HepG2 (cell line): Measurements from ENCODE around the gene ZNF217. TPM values are rescaled to one million over a fixed set of nuclear protein-coding genes. Genes with fewer than 3 reads are reported as not detected.

Experiments used
- ATAC-seq: fragments of 200-7000 bp; cut with Tn5 transposase; 3 replicates; pipeline ENCODE4 v1.9.1; 2020; ENCODE audit warnings: mild to moderate bottlenecking, moderate library complexity
- BruUV-seq: library from RNA; stranded (reverse); fragments of 400-500 nt; replicated peaks from 2 replicates; lab custom pipeline; 2021; lab: Mats Ljungman, UMichigan
- CTCF ChIA-PET: fragments of 300-600 bp; formaldehyde crosslinking; extraction: SDS; loops from one replicate; lab custom pipeline; 2021; ENCODE audit warnings: low total read pairs, inconsistent platforms, low intra/inter-chr PET ratio; lab: Yijun Ruan, JAX
- POLR2A ChIA-PET: fragments of 350-600 bp; sonication (Branson Sonifier 250); formaldehyde crosslinking; loops from one replicate; lab custom pipeline; 2020; ENCODE audit warnings: antibody characterized with exemption, inconsistent platforms; lab: Yijun Ruan, JAX
- DNase-seq: peaks from one replicate; pipeline ENCODE4 v3.0.0-alpha.2; 2015; ENCODE audit warnings: low spot score
- FAIRE-seq: peaks from 3 replicates; lab custom pipeline; 2011; peaks lifted over from hg19 to GRCh38; lab: Jason Lieb, UNC
- H2AFZ ChIP-seq: one replicate; pipeline ENCODE4 v1.6.1; 2011; ENCODE audit warnings: low read length, inconsistent platforms
- H3K27ac ChIP-seq: fragments of 300-600 bp; 3 replicates; pipeline ENCODE4 v1.8.0; 2011; ENCODE audit warnings: mixed run types, mild to moderate bottlenecking, mixed read lengths, low read length, inconsistent platforms; ENCODE audit not compliant: insufficient read depth; ENCODE audit errors: extremely low read length
- H3K27me3 ChIP-seq, 2 experiments: fragments of 200-600 bp in 1 of 2; 2 replicates in 1 of 2; 3 replicates in 1 of 2; pipeline versions ENCODE4 v1.6.0 to v1.8.0; 2011; ENCODE audit warnings: low read length in 2 of 2, mild to moderate bottlenecking in 2 of 2, moderate library complexity in 2 of 2, inconsistent platforms in 1 of 2; ENCODE audit not compliant: insufficient read depth in 2 of 2, control insufficient read depth in 1 of 2
- H3K36me3 ChIP-seq, 2 experiments: fragments of 200-600 bp in 1 of 2; replicated peaks in 1 of 2; 2 replicates in 1 of 2; 3 replicates in 1 of 2; pipeline versions ENCODE4 v1.5.1 to v1.8.0; 2011; ENCODE audit warnings: low read length in 2 of 2, inconsistent platforms in 1 of 2; ENCODE audit not compliant: insufficient read depth in 2 of 2, control insufficient read depth in 1 of 2
- H3K4me1 ChIP-seq: 2 replicates; pipeline ENCODE4 v1.5.1; 2012; ENCODE audit warnings: low read length, inconsistent platforms; ENCODE audit not compliant: insufficient read depth
- H3K4me2 ChIP-seq: 2 replicates; pipeline ENCODE4 v1.6.0; 2011; ENCODE audit warnings: low read depth, low read length, inconsistent platforms
- H3K4me3 ChIP-seq, 3 experiments: fragments of 200-600 bp in 1 of 3; sonication (generic), shearing (Covaris generic) in 1 of 3; replicated peaks in 1 of 3; 2 replicates each; pipeline ENCODE4 v1.5.1; 2011 to 2016; ENCODE audit warnings: low read length in 3 of 3, inconsistent platforms in 2 of 3, low read depth in 2 of 3, mild to moderate bottlenecking in 2 of 3, control low read depth in 1 of 3, mixed read lengths in 1 of 3; ENCODE audit not compliant: insufficient read depth in 1 of 3
- H3K79me2 ChIP-seq: one replicate; pipeline ENCODE4 v1.6.1; 2011; ENCODE audit warnings: low read length, inconsistent platforms; ENCODE audit not compliant: insufficient read depth
- H3K9ac ChIP-seq: 2 replicates; pipeline ENCODE4 v1.6.0; 2011; ENCODE audit warnings: mild to moderate bottlenecking, low read depth, low read length, inconsistent platforms; ENCODE audit not compliant: insufficient read depth
- H3K9me3 ChIP-seq: 2 replicates; pipeline ENCODE4 v1.5.1; 2012; ENCODE audit warnings: mild to moderate bottlenecking, low read length
- H4K20me1 ChIP-seq: 2 replicates; pipeline ENCODE4 v1.6.0; 2011; ENCODE audit warnings: inconsistent platforms, mild to moderate bottlenecking, low read length, moderate library complexity; ENCODE audit not compliant: insufficient read depth
- CSRNP1 ChIP-seq: sonication (generic); formaldehyde crosslinking; IDR thresholded peaks from 2 replicates; pipeline ENCODE4 v1.8.1; 2023; ENCODE audit warnings: mild to moderate bottlenecking, missing genetic modification reagents
- ELF4 ChIP-seq: sonication (generic); formaldehyde crosslinking; IDR thresholded peaks from 2 replicates; pipeline ENCODE4 v1.5.0; 2020; ENCODE audit warnings: missing genetic modification reagents, mild to moderate bottlenecking, moderate library complexity, borderline replicate concordance
- GPN1 ChIP-seq: sonication (generic); formaldehyde crosslinking; IDR thresholded peaks from 2 replicates; pipeline ENCODE4 v1.5.1; 2020; ENCODE audit warnings: missing genetic modification reagents, borderline replicate concordance
- HOMEZ ChIP-seq: IDR thresholded peaks from 2 replicates; pipeline ENCODE4 v1.6.1; 2016; ENCODE audit warnings: low read depth
- ISL2 ChIP-seq: sonication (generic); formaldehyde crosslinking; IDR thresholded peaks from 2 replicates; pipeline ENCODE4 v1.5.0; 2020; ENCODE audit warnings: missing genetic modification reagents
- MAFK ChIP-seq, 2 experiments: IDR thresholded peaks in 1 of 2; conservative IDR thresholded peaks in 1 of 2; 2 replicates each; pipeline ENCODE4 v1.6.1; 2011; ENCODE audit warnings: improper control_type of control experiment in 2 of 2, low read length in 2 of 2
- MTF1 ChIP-seq: sonication (generic); formaldehyde crosslinking; IDR thresholded peaks from 2 replicates; pipeline ENCODE4 v1.5.0; 2020; ENCODE audit warnings: missing genetic modification reagents
- NRL ChIP-seq: sonication (generic); formaldehyde crosslinking; IDR thresholded peaks from 2 replicates; pipeline ENCODE4 v1.5.0; 2020; ENCODE audit warnings: missing genetic modification reagents, mild to moderate bottlenecking, moderate library complexity, borderline replicate concordance
- PAX8 ChIP-seq: sonication (generic); formaldehyde crosslinking; IDR thresholded peaks from 2 replicates; pipeline ENCODE4 v1.8.0; 2022; ENCODE audit warnings: mild to moderate bottlenecking, missing genetic modification reagents, borderline replicate concordance
- ZBTB38 ChIP-seq: sonication (generic); formaldehyde crosslinking; IDR thresholded peaks from 2 replicates; pipeline ENCODE4 v1.5.1; 2020; ENCODE audit warnings: mild to moderate bottlenecking, missing genetic modification reagents
- ZNF18 ChIP-seq: sonication (generic); formaldehyde crosslinking; IDR thresholded peaks from 2 replicates; pipeline ENCODE4 v1.8.0; 2022; ENCODE audit warnings: mild to moderate bottlenecking, missing genetic modification reagents; ENCODE audit not compliant: insufficient replicate concordance
- ZNF224 ChIP-seq: sonication (generic); formaldehyde crosslinking; IDR thresholded peaks from 2 replicates; pipeline ENCODE4 v1.5.0; 2020; ENCODE audit warnings: mild to moderate bottlenecking, missing genetic modification reagents
- ZNF331 ChIP-seq: sonication (generic); formaldehyde crosslinking; IDR thresholded peaks from 2 replicates; pipeline ENCODE4 v1.4.0; 2020; ENCODE audit warnings: missing genetic modification reagents
- ZNF343 ChIP-seq: sonication (generic); formaldehyde crosslinking; IDR thresholded peaks from 2 replicates; pipeline ENCODE4 v1.4.0; 2020; ENCODE audit warnings: mild to moderate bottlenecking, missing genetic modification reagents
- ZNF839 ChIP-seq: sonication (generic); formaldehyde crosslinking; IDR thresholded peaks from 2 replicates; pipeline ENCODE4 v1.4.0; 2020; ENCODE audit warnings: missing genetic modification reagents, mild to moderate bottlenecking, borderline replicate concordance
- WGBS: methylation state at CpG from one replicate; pipeline ENCODE4 v1.1.6; 2017; ENCODE audit warnings: low lambda C conversion rate; 5-methylcytosine and 5-hydroxymethylcytosine counted together
- in situ Hi-C: cut with HindIII; loops from 2 replicates; pipeline ENCODE4 v1.10.0; 2017; ENCODE audit warnings: low pct_unique_long_range_greater_than_20kb; ENCODE audit not compliant: extremely low pct_ligation_motif_present
- intact Hi-C: fragments of 100-400 bp; cut with micrococcal nuclease; formaldehyde crosslinking; loops from one replicate; pipeline ENCODE4 v1.10.0; 2022; ENCODE audit not compliant: unreplicated experiment
- polyA plus RNA-seq, 8 experiments: library from polyadenylated mRNA; depleted of rRNA in 3 of 8; stranded (reverse) in 7 of 8; unstranded in 1 of 8; fragments of >200 nt; fragmentation: Illumina TruSeq in 4 of 8; extraction: Trizol in 4 of 8; gene quantifications; 2 replicates each; pipeline versions ENCODE4 v1.2.1 to v1.2.3, GENCODE V29; 2011 to 2016; ENCODE audit warnings: low read depth in 4 of 8, missing spikeins in 1 of 8, mixed read lengths in 1 of 8; ENCODE audit not compliant: insufficient read depth in 1 of 8
- total RNA-seq, 5 experiments: library from RNA; depleted of rRNA; stranded (reverse); fragments of >200 nt; fragmentation: Illumina TruSeq; extraction: Trizol; gene quantifications; 2 replicates each; pipeline ENCODE4 v1.2.3, GENCODE V29; 2016; ENCODE audit warnings: low read depth in 1 of 5

ZNF217 gene
- total and polyA plus RNA-seq, 2 of the 13 experiments (the other 11 are each of a cell fraction or from before 2014, with no cell fraction given): 22.3 to 29.8 TPM

GRCh38 chr20:53534037-53534436, 59.6 kb downstream of the ZNF217 start:
- ChIA-PET POLR2A (no interaction called here), CTCF (no interaction called here)
- no peak overlapping the region for H3K4me3 ChIP-seq
- H3K4me2 ChIP-seq: no peak overlapping the region
- no peak for DNase-seq
- no peaks in the 10 kb centered on the region for H3K79me2 ChIP-seq
- H3K9me3 ChIP-seq: no peaks in the 10 kb centered on the region
- no peaks in the 10 kb centered on the region for H3K4me1 ChIP-seq
- intact Hi-C loops (no loop called here), in situ Hi-C loops (loop anchor here (25.0 kb wide), 2 partner anchors 322 to 797 kb away; no protein-coding TSS in a partner anchor)
- peaks cover 0 to 2% of the 10 kb centered on the region in 2 experiments; a peak in 1 of 5 replicates for H3K27me3 ChIP-seq
- no peak for ATAC-seq
- WGBS: 28% methylated on average over 7 of the region's 7 CpGs
- TF ChIP-seq ZNF343: no peak
- no peak for TF ChIP-seq PAX8 (CRISPR knock-in tag)
- TF ChIP-seq ISL2 (CRISPR knock-in tag): no peak
- TF ChIP-seq GPN1 (CRISPR knock-in tag): no peak
- no peak for TF ChIP-seq ZBTB38
- peak; percentile 93 for TF ChIP-seq ZNF331 (CRISPR knock-in tag)
- no peak for TF ChIP-seq NRL (CRISPR knock-in tag)
- no peaks in the 10 kb centered on the region for H4K20me1 ChIP-seq
- no peak for FAIRE-seq
- no peaks in the 10 kb centered on the region for H3K36me3 ChIP-seq
- H2AFZ ChIP-seq: no peak overlapping the region
- no TSS peak for BruUV-seq
- no peak overlapping the region for H3K27ac ChIP-seq
- no peak overlapping the region for H3K9ac ChIP-seq

GRCh38 chr20:53533500-53533899, 60.1 kb downstream of the ZNF217 start:
- CTCF ChIA-PET: no interaction called here
- in situ Hi-C loops: loop anchor here (25.0 kb wide), 2 partner anchors 321 to 796 kb away; no protein-coding TSS in a partner anchor

More at GRCh38 chr20:53533500-53533899, 60.1 kb downstream of the ZNF217 start:
- ATAC-seq (no peak), FAIRE-seq (no peak), DNase-seq (no peak)
- Histone ChIP-seq H2AFZ (no peak overlapping the region), H3K4me2 (no peak overlapping the region), H3K4me3 (no peak overlapping the region), H3K27ac (no peak overlapping the region), H4K20me1 (no peaks in the 10 kb centered on the region), H3K4me1 (no peaks in the 10 kb centered on the region), H3K36me3 (no peaks in the 10 kb centered on the region), H3K9ac (no peak overlapping the region), H3K9me3 (no peaks in the 10 kb centered on the region), H3K27me3 (peaks cover 0 to 2% of the 10 kb centered on the region in 2 experiments; a peak in 1 of 5 replicates), H3K79me2 (no peaks in the 10 kb centered on the region)
- POLR2A ChIA-PET: no interaction called here
- TF ChIP-seq ELF4 (CRISPR knock-in tag): no peak
- no peak for TF ChIP-seq ZNF224 (CRISPR knock-in tag)
- TF ChIP-seq CSRNP1: no peak
- peak in 1 of 2 experiments; percentile 15; a peak in 1 of 4 replicates for TF ChIP-seq MAFK (conservative IDR thresholded peaks at IDR 0.05 in 1 of 2, IDR thresholded peaks at IDR 0.05 in 1 of 2; ENCODE audit: low read length in 2 of 2)
- TF ChIP-seq ZNF18 (CRISPR knock-in tag): no peak
- no peak for TF ChIP-seq ZNF839 (CRISPR knock-in tag)
- TF ChIP-seq HOMEZ (CRISPR knock-in tag): no peak
- no peak for TF ChIP-seq MTF1 (CRISPR knock-in tag)
- intact Hi-C loops: no loop called here
- 6% methylated on average over 1 of the region's 1 CpG for WGBS
- no TSS peak for BruUV-seq
